Panc1 (cell line): ENCODE results near the gene TIMP1. TPM values are rescaled to one million over a fixed set of nuclear protein-coding genes. Genes with fewer than 3 reads are reported as not detected.

Source experiments
- ATAC-seq: fragments of 200-7000 bp; cut with Tn5 transposase; 2 replicates; pipeline ENCODE4 v1.9.1; 2020; ENCODE audit warnings: mild to moderate bottlenecking, moderate library complexity
- BruUV-seq: library from RNA; stranded (reverse); fragments of 400-500 nt; replicated peaks from 2 replicates; lab custom pipeline; 2021; lab: Mats Ljungman, UMichigan
- CTCF ChIA-PET: fragments of 300-600 bp; sonication (Branson Sonifier 250); formaldehyde crosslinking; loops from one replicate; lab custom pipeline; 2022; ENCODE audit warnings: antibody characterized with exemption; lab: Charles Lee
- POLR2A ChIA-PET: fragments of 300-600 bp; sonication (Branson Sonifier 250); formaldehyde crosslinking; loops from one replicate; lab custom pipeline; 2022; ENCODE audit warnings: antibody characterized with exemption; lab: Charles Lee
- DNase-seq: peaks from one replicate; pipeline ENCODE4 v3.0.0-alpha.2; 2010; ENCODE audit warnings: low read depth, low spot score
- H3K27ac ChIP-seq: 2 replicates; pipeline ENCODE4 v1.5.1; 2011; ENCODE audit warnings: mild to moderate bottlenecking, low read length, inconsistent platforms
- H3K27me3 ChIP-seq: fragments of 200-500 bp; sonication (Bioruptor generic); 2 replicates; pipeline ENCODE4 v1.6.0; 2014; ENCODE audit warnings: low read length, inconsistent platforms; ENCODE audit not compliant: control insufficient read depth, insufficient read depth
- H3K36me3 ChIP-seq: fragments of 200-500 bp; sonication (Bioruptor generic); 2 replicates; pipeline ENCODE4 v1.5.1; 2014; ENCODE audit warnings: inconsistent platforms, mild to moderate bottlenecking, low read length, moderate library complexity; ENCODE audit not compliant: control insufficient read depth, insufficient read depth
- H3K4me1 ChIP-seq: 2 replicates; pipeline ENCODE4 v1.5.1; 2011; ENCODE audit warnings: inconsistent platforms, mild to moderate bottlenecking, low read length, moderate library complexity; ENCODE audit not compliant: control insufficient read depth, insufficient read depth
- H3K4me3 ChIP-seq, 2 experiments: 2 replicates each; pipeline ENCODE4 v1.5.1; 2011 to 2012; ENCODE audit warnings: low read depth in 2 of 2, low read length in 2 of 2, mild to moderate bottlenecking in 2 of 2, inconsistent platforms in 1 of 2, moderate library complexity in 1 of 2
- H3K9me3 ChIP-seq: fragments of 200-500 bp; sonication (Bioruptor generic); 2 replicates; pipeline ENCODE4 v1.5.1; 2014; ENCODE audit warnings: low read depth, mild to moderate bottlenecking, inconsistent platforms, low read length, moderate library complexity; ENCODE audit not compliant: control insufficient read depth, insufficient read depth
- CTCF ChIP-seq: fragments of 450-650 bp; IDR thresholded peaks from 2 replicates; pipeline ENCODE4 v1.5.1; 2017; ENCODE audit warnings: mild to moderate bottlenecking
- POLR2AphosphoS5 ChIP-seq: IDR thresholded peaks from 2 replicates; pipeline ENCODE4 v1.6.1; 2012; ENCODE audit warnings: mild to moderate bottlenecking, low read depth, low read length, moderate library complexity
- REST ChIP-seq, 2 experiments: IDR thresholded peaks; 2 replicates each; pipeline ENCODE4 v1.6.1; 2011 to 2012; ENCODE audit warnings: low read depth in 2 of 2, control low read depth in 1 of 2, low read length in 1 of 2, mild to moderate bottlenecking in 1 of 2, moderate library complexity in 1 of 2; ENCODE audit not compliant: insufficient read depth in 1 of 2
- SIN3A ChIP-seq: IDR thresholded peaks from 2 replicates; pipeline ENCODE4 v1.6.1; 2012; ENCODE audit warnings: low read depth, mild to moderate bottlenecking, low read length, moderate library complexity, borderline replicate concordance; ENCODE audit not compliant: insufficient read depth
- TCF7L2 ChIP-seq: IDR thresholded peaks from 2 replicates; pipeline ENCODE4 v1.6.1; 2011; ENCODE audit warnings: mild to moderate bottlenecking, low read depth, low read length, inconsistent platforms
- in situ Hi-C: cut with HindIII; loops from 2 replicates; pipeline ENCODE4 v1.10.0; 2016; ENCODE audit warnings: low sequenced_read_pairs, low pct_unique_long_range_greater_than_20kb
- intact Hi-C: fragments of 100-400 bp; cut with micrococcal nuclease; formaldehyde crosslinking; loops from one replicate; pipeline ENCODE4 v1.10.0; 2022; ENCODE audit not compliant: unreplicated experiment
- total RNA-seq: library from RNA; stranded (reverse); gene quantifications from one replicate; pipeline ENCODE4 v1.2.1, GENCODE V29; 2021; ENCODE audit not compliant: unreplicated experiment

The TIMP1 gene
- total RNA-seq, 1 experiment from 2014 or later, result 131 TPM

GRCh38 chrX:47631676-47632075 is 49.4 kb downstream of the TIMP1 start:
- no peaks in the 10 kb centered on the region for H3K36me3 ChIP-seq
- H3K27ac ChIP-seq, result no peak overlapping the region
- intact Hi-C loops, result no loop called here
- TF ChIP-seq CTCF, result no peak
- TF ChIP-seq POLR2AphosphoS5, result no peak
- TF ChIP-seq REST (IDR thresholded peaks at IDR 0.05; ENCODE audit: insufficient read depth in 1 of 2, low read depth in 2 of 2, low read length in 1 of 2), result no peak
- TF ChIP-seq TCF7L2, result no peak
- TF ChIP-seq SIN3A, result no peak
- no peaks in the 10 kb centered on the region for H3K9me3 ChIP-seq
- ChIA-PET CTCF (no interaction called here), POLR2A (no interaction called here)
- ATAC-seq (no peak), DNase-seq (no peak)
- in situ Hi-C loops, result no loop called here
- H3K4me1 ChIP-seq, result no peaks in the 10 kb centered on the region; the same call in 1 of the 2 replicates
- H3K27me3 ChIP-seq, result no peaks in the 10 kb centered on the region
- no TSS peak for BruUV-seq
- H3K4me3 ChIP-seq, result no peak overlapping the region

GRCh38 chrX:47632666-47633065 is 50.4 kb downstream of the TIMP1 start:
- intact Hi-C loops, result no loop called here
- CTCF ChIA-PET, result no interaction called here
- Histone ChIP-seq H3K4me1 (no peaks in the 10 kb centered on the region; the same call in 1 of the 2 replicates), H3K27me3 (no peaks in the 10 kb centered on the region), H3K9me3 (no peaks in the 10 kb centered on the region), H3K4me3 (no peak overlapping the region), H3K27ac (no peak overlapping the region), H3K36me3 (no peaks in the 10 kb centered on the region)
- DNase-seq, result no peak
- no peak for TF ChIP-seq CTCF
- no peak for TF ChIP-seq SIN3A
- TF ChIP-seq REST (IDR thresholded peaks at IDR 0.05; ENCODE audit: insufficient read depth in 1 of 2, low read depth in 2 of 2, low read length in 1 of 2), result no peak
- no peak for TF ChIP-seq POLR2AphosphoS5
- ATAC-seq, result no peak
- in situ Hi-C loops, result no loop called here
- POLR2A ChIA-PET, result no interaction called here
- BruUV-seq, result no TSS peak
